ENCODE results near the gene COL21A1.

- TF ChIP-seq TARDBP (IDR thresholded peaks at IDR 0.05) (no peak), NFRKB (IDR thresholded peaks at IDR 0.05) (no peak), BHLHE40 (IDR thresholded peaks at IDR 0.05; ENCODE audit: borderline replicate concordance) (no peak), LEF1 (IDR thresholded peaks at IDR 0.05; ENCODE audit: borderline replicate concordance) (no peak), FOXM1 (IDR thresholded peaks at IDR 0.05; ENCODE audit: borderline replicate concordance) (no peak), HDGF (IDR thresholded peaks at IDR 0.05; ENCODE audit: borderline replicate concordance) (no peak)
These were observed 5.0 kb downstream of the COL21A1 start for GRCh38 chr6:56242346-56242745.
